OCI-LY1 (cell line): ENCODE results near the gene AQP12B.

Source experiments
- H2AFZ ChIP-seq: fragments of 200-600 bp; sonication (generic), shearing (Covaris generic); 2 replicates; pipeline ENCODE4 v1.6.0; 2014; ENCODE audit warnings: antibody characterized with exemption, mild to moderate bottlenecking, low read length
- H3F3A ChIP-seq: fragments of 200-600 bp; sonication (generic), shearing (Covaris generic); 2 replicates; pipeline ENCODE4 v1.6.0; 2014; ENCODE audit warnings: mild to moderate bottlenecking, antibody characterized with exemption, low read length, moderate library complexity; ENCODE audit not compliant: insufficient read depth
- H3K27ac ChIP-seq: fragments of 200-600 bp; sonication (generic); 2 replicates; pipeline ENCODE4 v1.5.1; 2014; ENCODE audit warnings: low read length, mixed run types, mild to moderate bottlenecking, low read depth; ENCODE audit not compliant: poor library complexity, severe bottlenecking
- H3K27me3 ChIP-seq: fragments of 200-600 bp; sonication (generic); 2 replicates; pipeline ENCODE4 v1.6.0; 2014; ENCODE audit warnings: antibody characterized with exemption, mild to moderate bottlenecking, low read length, moderate library complexity; ENCODE audit not compliant: insufficient read depth
- H3K36me3 ChIP-seq: fragments of 200-600 bp; sonication (generic); 2 replicates; pipeline ENCODE4 v1.6.1; 2014; ENCODE audit warnings: mild to moderate bottlenecking, antibody characterized with exemption, low read length, moderate library complexity, mixed read lengths; ENCODE audit not compliant: insufficient read depth
- H3K4me1 ChIP-seq: fragments of 200-600 bp; sonication (generic); 2 replicates; pipeline ENCODE4 v1.5.1; 2014; ENCODE audit warnings: mild to moderate bottlenecking, low read length, moderate library complexity; ENCODE audit not compliant: insufficient read depth, severe bottlenecking
- H3K4me2 ChIP-seq: fragments of 200-600 bp; sonication (generic), shearing (Covaris generic); 2 replicates; pipeline ENCODE4 v1.6.1; 2014; ENCODE audit warnings: low read length
- H3K4me3 ChIP-seq: fragments of 200-600 bp; sonication (generic); 2 replicates; pipeline ENCODE4 v1.5.1; 2014; ENCODE audit warnings: low read length, low read depth, mild to moderate bottlenecking, mixed read lengths; ENCODE audit not compliant: poor library complexity, severe bottlenecking
- H3K79me2 ChIP-seq: fragments of 200-600 bp; shearing (Covaris generic); 2 replicates; pipeline ENCODE4 v1.6.1; 2016; ENCODE audit warnings: mixed run types, low read length, mixed read lengths; ENCODE audit not compliant: insufficient read depth
- H3K9ac ChIP-seq: fragments of 200-600 bp; sonication (generic), shearing (Covaris generic); 2 replicates; pipeline ENCODE4 v1.6.1; 2014; ENCODE audit warnings: mild to moderate bottlenecking, low read length, mixed read lengths
- H3K9me2 ChIP-seq: fragments of 200-600 bp; sonication (generic), shearing (Covaris generic); 2 replicates; pipeline ENCODE4 v1.6.1; 2014; ENCODE audit warnings: low read depth, mild to moderate bottlenecking, low read length, mixed read lengths
- H3K9me3 ChIP-seq: fragments of 200-600 bp; shearing (Covaris generic); 2 replicates; pipeline ENCODE4 v1.6.1; 2014; ENCODE audit warnings: low read length, mixed read lengths
- H4K20me1 ChIP-seq: fragments of 200-600 bp; sonication (generic), shearing (Covaris generic); 2 replicates; pipeline ENCODE4 v1.6.0; 2016; ENCODE audit warnings: mild to moderate bottlenecking, low read length; ENCODE audit not compliant: insufficient read depth
- EZH2 ChIP-seq: fragments of 200-600 bp; sonication (generic), shearing (Covaris generic); IDR thresholded peaks from 2 replicates; pipeline ENCODE4 v1.8.0; 2017; ENCODE audit warnings: borderline replicate concordance, mixed run types, mild to moderate bottlenecking, antibody characterized with exemption, low read length, moderate library complexity, mixed read lengths
- TF ChIP-seq, protein P1 (sequence below): fragments of 200-600 bp; sonication (generic), shearing (Covaris generic); IDR thresholded peaks from 2 replicates; pipeline ENCODE4 v1.5.1; 2017; ENCODE audit warnings: mild to moderate bottlenecking, antibody characterized with exemption, low read length, moderate library complexity, mixed read lengths

Gene AQP12B

DNA sequence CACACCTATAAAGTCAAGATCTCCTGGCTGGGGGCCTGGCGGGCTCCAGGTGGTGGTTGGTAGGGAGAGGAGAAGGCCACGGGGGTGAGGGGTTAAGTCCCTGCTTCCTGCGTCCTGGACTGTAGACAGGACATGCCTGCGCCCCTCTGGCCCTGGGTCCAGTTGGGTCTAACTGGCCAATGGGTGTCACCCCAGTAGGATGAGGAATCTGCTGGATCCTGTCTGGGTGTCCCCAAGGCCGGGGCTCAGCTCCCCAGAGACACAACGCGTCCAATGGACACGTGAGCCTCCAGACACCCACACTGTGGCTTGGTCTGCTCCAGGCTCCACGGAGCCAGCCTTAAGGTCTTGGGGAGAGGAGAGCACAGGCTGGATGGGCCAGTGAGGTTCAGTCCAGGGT, 28.6 kb upstream of the AQP12B start:
- H2AFZ ChIP-seq, result no peak overlapping the region
- no peaks in the 10 kb centered on the region for H3K36me3 ChIP-seq
- H3K4me1 ChIP-seq, result no peaks in the 10 kb centered on the region
- 0 out of 2 replicates have a peak, but pooled peaks cover 4% of the 10 kb centered on the region for H3K27me3 ChIP-seq
- no peaks in the 10 kb centered on the region for H3K79me2 ChIP-seq
- no peak overlapping the region for H3K9ac ChIP-seq
- no peak overlapping the region for H3K4me2 ChIP-seq
- no peak overlapping the region for H3K27ac ChIP-seq
- TF ChIP-seq EZH2, result no peak
- TF ChIP-seq, protein P1, sequence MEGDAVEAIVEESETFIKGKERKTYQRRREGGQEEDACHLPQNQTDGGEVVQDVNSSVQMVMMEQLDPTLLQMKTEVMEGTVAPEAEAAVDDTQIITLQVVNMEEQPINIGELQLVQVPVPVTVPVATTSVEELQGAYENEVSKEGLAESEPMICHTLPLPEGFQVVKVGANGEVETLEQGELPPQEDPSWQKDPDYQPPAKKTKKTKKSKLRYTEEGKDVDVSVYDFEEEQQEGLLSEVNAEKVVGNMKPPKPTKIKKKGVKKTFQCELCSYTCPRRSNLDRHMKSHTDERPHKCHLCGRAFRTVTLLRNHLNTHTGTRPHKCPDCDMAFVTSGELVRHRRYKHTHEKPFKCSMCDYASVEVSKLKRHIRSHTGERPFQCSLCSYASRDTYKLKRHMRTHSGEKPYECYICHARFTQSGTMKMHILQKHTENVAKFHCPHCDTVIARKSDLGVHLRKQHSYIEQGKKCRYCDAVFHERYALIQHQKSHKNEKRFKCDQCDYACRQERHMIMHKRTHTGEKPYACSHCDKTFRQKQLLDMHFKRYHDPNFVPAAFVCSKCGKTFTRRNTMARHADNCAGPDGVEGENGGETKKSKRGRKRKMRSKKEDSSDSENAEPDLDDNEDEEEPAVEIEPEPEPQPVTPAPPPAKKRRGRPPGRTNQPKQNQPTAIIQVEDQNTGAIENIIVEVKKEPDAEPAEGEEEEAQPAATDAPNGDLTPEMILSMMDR, result no peak
- H3F3A ChIP-seq, result no peaks in the 10 kb centered on the region
- H3K9me3 ChIP-seq, result no peaks in the 10 kb centered on the region
- H3K9me2 ChIP-seq, result no peaks in the 10 kb centered on the region
- H3K4me3 ChIP-seq, result no peak overlapping the region
- no peaks in the 10 kb centered on the region for H4K20me1 ChIP-seq

DNA sequence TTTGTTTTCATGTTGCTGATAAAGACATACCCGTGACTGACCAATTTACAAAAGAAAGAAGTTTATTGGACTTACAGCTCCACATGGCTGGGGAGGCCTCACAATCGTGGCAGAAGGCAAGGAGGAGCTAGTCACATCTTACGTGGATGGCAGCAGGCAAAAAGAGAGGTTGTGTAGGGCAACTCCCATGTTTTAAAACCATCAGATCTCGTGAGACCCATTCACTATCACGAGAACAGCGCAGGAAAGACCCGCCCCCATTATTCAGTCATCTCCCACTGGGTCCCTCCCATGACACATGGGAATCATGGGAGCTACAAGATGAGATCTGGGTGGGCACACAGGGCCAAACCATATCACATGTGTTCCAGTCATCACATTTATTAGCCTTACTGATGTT, 25.8 kb upstream of the AQP12B start:
- Histone ChIP-seq H4K20me1 (no peaks in the 10 kb centered on the region), H3K27ac (no peak overlapping the region), H3K4me2 (no peak overlapping the region), H2AFZ (no peak overlapping the region), H3K9ac (no peak overlapping the region), H3K9me2 (no peaks in the 10 kb centered on the region), H3K79me2 (no peaks in the 10 kb centered on the region), H3K9me3 (no peaks in the 10 kb centered on the region), H3F3A (no peaks in the 10 kb centered on the region), H3K4me1 (no peaks in the 10 kb centered on the region), H3K27me3 (0 out of 2 replicates have a peak, but pooled peaks cover 3% of the 10 kb centered on the region), H3K4me3 (no peak overlapping the region), H3K36me3 (no peaks in the 10 kb centered on the region)
- no peak for TF ChIP-seq EZH2
- TF ChIP-seq, protein P1, result no peak

DNA sequence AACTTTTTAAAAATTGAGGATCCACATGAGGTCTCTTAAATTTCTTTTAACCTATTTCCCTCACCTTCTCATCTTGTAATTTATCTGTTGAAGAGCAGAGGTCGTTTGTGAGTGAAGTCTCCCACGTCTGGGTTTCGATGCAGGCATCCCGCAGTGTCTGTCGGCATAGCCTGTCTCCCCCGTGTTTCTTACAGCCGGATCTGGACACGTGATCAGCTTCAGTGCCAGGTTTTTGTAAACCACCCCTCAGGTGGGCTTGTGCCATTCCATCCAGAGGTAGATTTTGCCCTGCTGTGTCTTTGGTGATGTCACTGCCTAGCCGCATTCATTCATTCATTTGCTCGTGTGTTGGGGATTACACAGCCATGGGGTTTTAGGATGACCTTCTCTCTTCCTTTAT, 25.1 kb upstream of the AQP12B start:
- Histone ChIP-seq H3K27me3 (no peaks in the 10 kb centered on the region), H3K4me2 (no peak overlapping the region), H3K4me1 (no peaks in the 10 kb centered on the region), H3K4me3 (no peak overlapping the region), H3F3A (no peaks in the 10 kb centered on the region), H2AFZ (no peak overlapping the region), H3K9me3 (no peaks in the 10 kb centered on the region), H3K9me2 (no peaks in the 10 kb centered on the region), H3K27ac (no peak overlapping the region), H4K20me1 (no peaks in the 10 kb centered on the region), H3K79me2 (no peaks in the 10 kb centered on the region), H3K36me3 (no peaks in the 10 kb centered on the region), H3K9ac (no peak overlapping the region)
- TF ChIP-seq EZH2, result no peak
- TF ChIP-seq, protein P1, result no peak
